H7 (cell line): Measurements from ENCODE around the gene PIGO. TPM values are rescaled to one million over a fixed set of nuclear protein-coding genes. Genes with fewer than 3 reads are reported as not detected.
A peak's percentile ranks its signal among the peaks of the same experiment; 100 is the strongest.

Source experiments
- DNase-seq: peaks from one replicate; pipeline ENCODE4 v3.0.0; 2012
- H3K27me3 ChIP-seq: 2 replicates; pipeline ENCODE4 v1.6.0; 2011; ENCODE audit warnings: mild to moderate bottlenecking, low read length; ENCODE audit not compliant: control insufficient read depth, insufficient read depth
- H3K36me3 ChIP-seq: replicated peaks from 2 replicates; pipeline ENCODE4 v1.5.1; 2011; ENCODE audit warnings: low read length; ENCODE audit not compliant: control insufficient read depth, insufficient read depth
- H3K4me3 ChIP-seq: 2 replicates; pipeline ENCODE4 v1.5.1; 2011; ENCODE audit warnings: low read depth, mild to moderate bottlenecking, control low read depth, low read length, moderate library complexity; ENCODE audit not compliant: insufficient read depth
- total RNA-seq: library from RNA; depleted of rRNA; stranded (reverse); fragments of >200 nt; shearing (Covaris generic); gene quantifications from 2 replicates; pipeline ENCODE4 v1.2.3, GENCODE V29; 2014; rRNA removed

PIGO gene
- total RNA-seq = 29.6 and 29.8 TPM in 2 replicates

GRCh38 chr9:35096035-35096849 lies at the start of gene PIGO:
PIGO (minus strand) TSS chr9:35096591; CDS start chr9:35095565, 1,026 bp downstream.
- peak within 1 kb of the TSS; percentile 93 for H3K4me3 ChIP-seq
- H3K36me3 ChIP-seq = peaks cover 27% of the 10 kb centered on the region
- no peaks in the 10 kb centered on the region for H3K27me3 ChIP-seq
- DNase-seq = peak; percentile 97

DNA sequence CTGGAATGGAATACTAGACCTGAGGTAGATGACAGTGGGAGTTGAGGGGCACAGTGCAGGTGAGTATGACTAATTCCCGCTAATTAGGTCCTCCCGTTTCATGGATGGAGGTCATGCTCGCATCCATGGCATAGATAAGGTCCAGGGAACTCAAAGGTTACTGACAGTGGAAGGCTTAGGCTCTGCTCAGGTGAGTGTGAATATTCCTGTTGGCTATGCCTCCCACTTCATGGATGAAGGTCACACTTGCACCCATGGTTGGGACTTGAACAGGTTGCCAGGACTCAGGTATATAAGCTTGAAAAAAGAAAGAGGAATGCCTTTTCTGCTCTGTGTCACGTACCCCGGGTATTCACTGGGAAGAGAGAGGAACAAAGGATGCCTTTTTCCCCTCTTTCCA lies 45.6 kb upstream of the PIGO start:
- Histone ChIP-seq H3K36me3 (no peaks in the 10 kb centered on the region), H3K4me3 (no peak overlapping the region), H3K27me3 (no peaks in the 10 kb centered on the region)
- DNase-seq = no peak

DNA sequence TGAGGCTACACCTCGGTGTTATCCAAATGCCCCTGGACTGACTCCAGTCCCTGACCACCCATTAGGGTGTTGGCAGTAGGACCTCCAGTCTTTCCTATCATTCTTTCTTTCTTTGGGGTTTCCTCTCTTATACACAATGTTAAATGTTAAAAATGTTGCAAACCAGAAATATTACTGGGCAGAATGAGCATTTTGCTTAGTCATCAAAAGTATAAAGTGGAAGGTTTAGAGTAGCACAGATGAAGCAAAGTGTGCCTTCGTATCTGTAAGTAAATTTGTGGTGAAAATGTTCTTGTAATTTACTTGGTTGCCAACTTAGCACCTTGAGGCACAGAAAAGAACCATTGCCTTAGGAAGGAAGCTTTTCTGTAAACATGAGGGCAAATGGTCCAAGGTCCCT lies 43.7 kb upstream of the PIGO start:
- Histone ChIP-seq H3K4me3 (no peak overlapping the region), H3K27me3 (no peaks in the 10 kb centered on the region), H3K36me3 (no peaks in the 10 kb centered on the region)
- no peak for DNase-seq

GRCh38 chr9:35136866-35137265 lies 40.5 kb upstream of the PIGO start:
- H3K27me3 ChIP-seq = no peaks in the 10 kb centered on the region
- no peak for DNase-seq
- no peak overlapping the region for H3K4me3 ChIP-seq
- no peaks in the 10 kb centered on the region for H3K36me3 ChIP-seq

DNA sequence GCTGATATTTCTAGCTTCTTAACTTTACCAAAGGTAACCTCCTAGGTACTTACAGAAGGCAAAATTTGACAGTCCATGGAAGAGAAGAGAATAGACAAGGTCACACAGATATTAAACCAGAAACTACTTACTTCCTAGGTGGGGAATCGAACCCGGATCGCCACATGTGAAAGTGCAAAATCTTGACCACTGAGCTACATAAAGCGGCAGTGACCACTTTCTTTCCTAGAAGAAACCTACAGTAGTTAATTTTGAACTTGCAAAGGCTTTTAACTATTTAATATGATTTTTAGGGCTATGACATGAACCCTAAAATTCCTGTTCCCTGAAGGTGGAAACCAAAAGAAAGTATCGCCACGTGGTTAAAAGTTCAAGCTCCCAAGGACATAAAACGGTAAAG lies 39.6 kb upstream of the PIGO start:
- no peak for DNase-seq
- H3K27me3 ChIP-seq = no peaks in the 10 kb centered on the region
- H3K36me3 ChIP-seq = no peaks in the 10 kb centered on the region
- no peak overlapping the region for H3K4me3 ChIP-seq

- H3K4me3 ChIP-seq = no peak overlapping the region
- DNase-seq = no peak
- H3K27me3 ChIP-seq = no peaks in the 10 kb centered on the region
- H3K36me3 ChIP-seq = no peaks in the 10 kb centered on the region
Measured at GRCh38 chr9:35134920-35135319, 38.5 kb upstream of the PIGO start.

DNA sequence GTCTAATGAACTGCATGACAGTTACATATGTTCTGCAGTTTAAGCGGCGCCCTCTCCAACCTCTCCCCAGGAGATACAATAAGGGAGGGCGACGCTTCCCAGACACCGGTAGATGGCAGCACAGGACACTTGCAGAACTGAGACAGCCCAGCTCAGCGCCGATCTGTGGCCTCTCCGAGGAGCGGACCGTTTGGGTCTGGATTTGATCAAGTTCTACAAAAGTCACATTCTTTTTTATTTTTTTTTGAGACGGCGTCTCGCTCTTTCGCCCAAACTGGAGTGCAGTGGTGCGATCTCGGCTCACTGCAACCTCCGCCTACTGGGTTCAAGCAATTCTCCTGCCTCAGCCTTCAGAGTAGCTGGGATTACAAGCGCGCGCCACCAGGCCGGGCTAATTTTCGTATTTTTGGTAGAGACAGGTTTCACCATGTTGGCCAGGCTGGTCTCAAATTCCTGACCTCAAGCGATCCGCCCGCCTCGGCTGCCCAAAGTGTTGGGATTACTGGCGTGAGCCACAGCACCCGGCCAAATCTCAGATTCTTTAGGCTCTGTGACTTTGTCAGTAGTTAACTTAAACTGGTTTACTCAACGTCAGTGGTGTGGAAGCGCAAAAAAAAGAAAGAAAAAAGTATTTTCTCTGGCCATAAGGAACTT lies 20.6 kb upstream of the PIGO start:
- peak; percentile 78 for DNase-seq
- H3K4me3 ChIP-seq = peak overlapping the region; percentile 73
- no peaks in the 10 kb centered on the region for H3K27me3 ChIP-seq
- H3K36me3 ChIP-seq = no peaks in the 10 kb centered on the region

DNA sequence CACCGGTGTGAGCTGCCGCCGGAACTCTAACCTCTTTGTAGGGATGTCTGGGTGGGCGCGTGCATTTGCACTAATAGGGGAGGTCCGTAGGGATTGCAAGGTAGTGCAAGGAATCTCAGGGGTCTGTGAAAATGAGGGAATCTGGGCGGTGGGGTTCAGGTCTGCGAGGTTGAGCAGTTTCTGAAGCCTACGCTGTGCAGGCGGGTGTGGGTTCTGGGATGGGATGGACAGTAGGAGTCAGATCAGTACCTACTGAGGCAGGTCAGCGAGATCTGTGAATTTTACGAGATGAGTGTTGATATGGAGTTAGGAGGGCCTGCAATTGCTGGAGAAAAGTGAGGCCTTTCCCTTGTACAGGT lies 20.1 kb upstream of the PIGO start:
- Histone ChIP-seq H3K27me3 (no peaks in the 10 kb centered on the region), H3K36me3 (no peaks in the 10 kb centered on the region), H3K4me3 (peak overlapping the region; percentile 73)
- DNase-seq = no peak

GRCh38 chr9:35115680-35116538 lies 19.5 kb upstream of the PIGO start, which contains the start of gene ATOSB:
ATOSB (minus strand) TSS chr9:35115862; CDS start chr9:35108274, 7,588 bp downstream.
- Histone ChIP-seq H3K36me3 (no peaks in the 10 kb centered on the region), H3K27me3 (no peaks in the 10 kb centered on the region), H3K4me3 (peak within 1 kb of the TSS; percentile 73)
- DNase-seq = peak; percentile 96

- Histone ChIP-seq H3K4me3 (peak overlapping the region; percentile 73), H3K36me3 (no peaks in the 10 kb centered on the region), H3K27me3 (no peaks in the 10 kb centered on the region)
- no peak for DNase-seq
Measured at GRCh38 chr9:35114840-35115628, 18.6 kb upstream of the PIGO start.

GRCh38 chr9:35114113-35114839 lies 17.9 kb upstream of the PIGO start:
- H3K4me3 ChIP-seq = peak overlapping the region; percentile 73
- DNase-seq = peak; percentile 86
- H3K27me3 ChIP-seq = no peaks in the 10 kb centered on the region
- H3K36me3 ChIP-seq = no peaks in the 10 kb centered on the region

- H3K4me3 ChIP-seq = no peak overlapping the region
- DNase-seq = no peak
- H3K36me3 ChIP-seq = peaks cover 2% of the 10 kb centered on the region; the same call in 1 of the 2 replicates
- no peaks in the 10 kb centered on the region for H3K27me3 ChIP-seq
Measured at GRCh38 chr9:35112257-35113020, 16.0 kb upstream of the PIGO start.
